22Rv1 (cell line): Measurements from ENCODE around the gene SPAG8.

Experiments
- H3K27ac ChIP-seq: fragments of 450-650 bp; 2 replicates; pipeline ENCODE4 v1.5.1; 2017
- CTCF ChIP-seq: fragments of 450-650 bp; IDR thresholded peaks from 2 replicates; pipeline ENCODE4 v1.5.1; 2017; ENCODE audit warnings: mild to moderate bottlenecking
- ZFX ChIP-seq: fragments of 450-650 bp; IDR thresholded peaks from 2 replicates; pipeline ENCODE4 v1.6.1; 2017; ENCODE audit warnings: antibody characterized with exemption, borderline replicate concordance

Gene SPAG8

GRCh38 chr9:35835766-35836165 lies 23.7 kb upstream of the SPAG8 start:
- peak overlapping the region; percentile 63 for H3K27ac ChIP-seq
- TF ChIP-seq CTCF (no peak), ZFX (no peak)

GRCh38 chr9:35835216-35835632 lies 23.2 kb upstream of the SPAG8 start:
- H3K27ac ChIP-seq, result peak overlapping the region; percentile 63
- TF ChIP-seq ZFX (no peak), CTCF (peak; percentile 82)

- H3K27ac ChIP-seq, result peak overlapping the region; percentile 63
- TF ChIP-seq ZFX (no peak), CTCF (no peak)
Observed at GRCh38 chr9:35834260-35835215, 22.5 kb upstream of the SPAG8 start.

GRCh38 chr9:35832814-35833213 lies 20.8 kb upstream of the SPAG8 start:
- TF ChIP-seq ZFX, result no peak
- TF ChIP-seq CTCF, result no peak
- no peak overlapping the region for H3K27ac ChIP-seq

GRCh38 chr9:35831040-35831439 lies 19.0 kb upstream of the SPAG8 start:
- no peak for TF ChIP-seq CTCF
- TF ChIP-seq ZFX, result no peak
- H3K27ac ChIP-seq, result no peak overlapping the region

GRCh38 chr9:35829764-35830096 lies 17.7 kb upstream of the SPAG8 start:
- TF ChIP-seq ZFX, result no peak
- TF ChIP-seq CTCF, result no peak
- H3K27ac ChIP-seq, result peak overlapping the region; percentile 32; the same call in 1 of the 2 replicates

- TF ChIP-seq ZFX (no peak), CTCF (no peak)
- peak within 1 kb of the TSS; percentile 32; the same call in 1 of the 2 replicates for H3K27ac ChIP-seq
Observed at GRCh38 chr9:35829084-35829763, 17.2 kb upstream of the SPAG8 start, which contains the start of gene TMEM8B. TMEM8B (plus strand) TSS chr9:35829228; CDS start chr9:35829448, 220 bp downstream.
